Measurements from ENCODE around the gene SDR39U1. TPM values are rescaled to one million over a fixed set of nuclear protein-coding genes. Genes with fewer than 3 reads are reported as not detected.
A peak's percentile ranks its signal among the peaks of the same experiment; 100 is the strongest.

The SDR39U1 gene
- total RNA-seq, 1 donor from 2014 or later = 20.5 TPM

- DNase-seq = peak; percentile 35
Measured at GRCh38 chr14:24428628-24429394, 13.8 kb downstream of the SDR39U1 start.

- DNase-seq = no peak
Measured at GRCh38 chr14:24427537-24428508, 14.8 kb downstream of the SDR39U1 start.

GRCh38 chr14:24426912-24427536 is 15.6 kb downstream of the SDR39U1 start:
- no peak for DNase-seq

DNA sequence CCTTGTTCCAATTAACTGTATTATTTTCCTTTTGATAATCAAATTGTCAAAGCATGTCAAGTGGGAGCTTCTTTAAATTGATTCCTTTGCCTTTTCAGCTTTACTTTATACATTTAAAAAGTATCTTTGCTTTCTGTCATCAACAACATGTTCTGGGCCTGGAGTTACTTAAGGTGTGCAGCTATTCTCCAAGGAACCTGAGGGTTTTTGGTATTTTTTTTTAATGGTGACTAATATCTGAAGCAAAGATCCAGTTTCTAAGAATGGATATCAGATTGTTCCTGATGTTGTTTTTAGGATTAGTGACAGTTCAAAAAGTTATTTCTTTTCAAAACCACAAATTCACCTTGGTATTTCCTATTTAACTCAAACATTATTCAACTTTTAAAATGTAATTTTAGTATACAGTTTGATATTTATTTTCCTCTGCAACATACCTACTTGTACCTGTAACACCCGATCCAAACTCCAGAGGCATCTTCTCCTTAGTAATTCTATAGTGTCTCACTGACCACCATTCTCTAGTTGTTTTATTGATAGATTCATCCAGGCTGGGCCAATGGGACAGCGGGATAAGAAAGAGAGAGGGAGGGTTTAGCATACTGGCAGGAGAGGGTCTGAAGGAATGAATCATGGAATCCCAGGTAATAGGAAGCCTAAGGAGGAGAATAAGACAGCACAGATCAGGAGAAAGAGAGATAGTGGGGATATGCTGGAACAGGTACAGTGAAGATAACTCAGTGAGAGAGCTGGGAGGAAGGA is 16.2 kb downstream of the SDR39U1 start:
- no peak for DNase-seq

GRCh38 chr14:24425704-24426103 is 16.9 kb downstream of the SDR39U1 start:
- DNase-seq = peak; percentile 55

GRCh38 chr14:24422694-24423601 is 19.6 kb downstream of the SDR39U1 start:
- DNase-seq = no peak

- no peak for DNase-seq
Measured at GRCh38 chr14:24422261-24422660, 20.3 kb downstream of the SDR39U1 start.

GRCh38 chr14:24418492-24418873 is 24.1 kb downstream of the SDR39U1 start:
- DNase-seq = no peak

DNA sequence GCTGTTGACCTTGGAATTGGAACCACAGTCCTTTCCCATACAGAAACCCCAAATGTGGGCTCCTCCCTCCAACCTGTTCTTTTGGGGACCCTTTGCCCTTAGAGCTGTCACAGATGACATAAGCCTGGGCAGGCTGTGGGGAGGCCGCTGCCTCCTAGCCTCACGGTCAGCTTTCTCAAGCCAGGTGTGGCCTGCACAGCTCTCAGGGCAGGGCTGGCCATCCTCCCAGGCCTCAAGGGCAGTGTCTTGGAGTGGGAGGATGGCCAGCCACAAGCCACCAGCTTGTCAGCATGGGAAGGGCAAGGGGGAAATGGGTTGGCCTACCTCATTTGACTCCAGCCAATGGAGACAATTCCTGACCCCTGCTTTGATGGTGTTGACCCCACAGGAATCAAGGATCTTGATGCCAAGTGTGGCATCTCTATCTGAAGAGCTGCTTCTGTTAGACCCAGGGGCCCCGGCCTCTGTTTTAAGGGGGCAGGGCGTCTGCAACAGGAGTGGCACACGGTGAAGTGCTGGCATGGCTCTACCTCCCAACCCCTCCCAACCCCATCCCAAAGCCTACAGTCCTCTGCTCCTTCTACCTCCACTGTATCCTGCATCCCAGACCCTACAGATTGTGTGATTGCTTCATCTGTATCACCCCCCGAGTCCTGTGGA is 24.6 kb downstream of the SDR39U1 start:
- DNase-seq = no peak

GRCh38 chr14:24416932-24417619 is 25.5 kb downstream of the SDR39U1 start:
- no peak for DNase-seq

DNA sequence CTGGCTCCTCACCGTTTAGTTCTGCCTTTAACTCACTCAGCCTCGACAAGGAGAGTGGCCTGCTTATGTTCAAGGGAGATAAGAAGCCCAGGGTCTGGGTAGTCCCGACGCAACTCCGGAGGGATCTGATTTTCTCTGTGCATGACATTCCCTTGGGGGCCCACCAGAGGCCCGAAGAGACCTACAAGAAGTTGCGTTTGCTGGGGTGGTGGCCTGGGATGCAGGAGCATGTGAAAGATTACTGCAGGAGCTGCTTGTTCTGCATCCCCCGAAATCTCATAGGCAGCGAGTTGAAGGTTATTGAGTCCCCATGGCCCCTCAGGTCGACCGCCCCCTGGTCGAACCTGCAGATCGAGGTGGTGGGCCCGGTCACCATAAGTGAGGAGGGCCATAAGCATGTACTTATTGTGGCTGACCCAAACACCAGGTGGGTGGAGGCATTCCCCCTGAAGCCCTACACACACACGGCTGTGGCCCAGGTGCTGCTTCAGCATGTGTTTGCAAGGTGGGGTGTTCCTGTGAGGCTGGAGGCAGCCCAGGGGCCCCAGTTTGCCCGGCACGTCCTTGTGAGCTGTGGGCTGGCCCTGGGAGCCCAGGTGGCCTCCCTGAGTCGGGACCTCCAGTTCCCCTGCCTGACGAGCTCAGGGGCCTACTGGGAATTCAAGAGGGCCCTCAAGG is 26.2 kb downstream of the SDR39U1 start:
- no peak for DNase-seq

- no peak for DNase-seq
Measured at GRCh38 chr14:24415421-24416253, 26.9 kb downstream of the SDR39U1 start.

DNA sequence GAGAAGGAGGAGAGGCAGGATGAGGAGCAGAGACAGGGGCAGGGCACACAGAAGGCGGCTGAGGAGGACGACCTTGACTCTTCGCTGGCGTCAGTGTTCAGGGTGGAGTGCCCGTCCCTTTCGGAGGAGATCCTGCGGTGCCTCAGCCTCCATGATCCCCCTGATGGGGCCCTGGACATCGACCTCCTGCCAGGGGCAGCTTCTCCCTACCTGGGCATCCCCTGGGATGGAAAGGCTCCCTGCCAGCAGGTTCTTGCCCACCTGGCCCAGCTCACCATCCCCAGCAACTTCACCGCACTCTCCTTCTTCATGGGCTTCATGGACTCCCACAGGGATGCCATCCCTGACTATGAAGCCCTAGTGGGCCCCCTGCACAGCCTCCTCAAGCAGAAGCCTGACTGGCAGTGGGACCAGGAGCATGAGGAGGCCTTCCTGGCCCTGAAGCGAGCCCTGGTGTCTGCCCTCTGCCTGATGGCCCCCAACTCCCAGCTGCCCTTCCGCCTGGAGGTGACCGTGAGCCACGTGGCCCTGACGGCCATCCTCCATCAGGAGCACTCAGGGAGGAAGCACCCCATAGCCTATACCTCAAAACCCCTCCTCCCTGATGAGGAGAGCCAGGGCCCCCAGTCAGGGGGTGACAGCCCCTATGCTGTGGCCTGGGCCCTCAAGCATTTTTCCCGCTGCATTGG is 27.7 kb downstream of the SDR39U1 start:
- no peak for DNase-seq

GRCh38 chr14:24414077-24414476 is 28.5 kb downstream of the SDR39U1 start:
- DNase-seq = no peak

DNA sequence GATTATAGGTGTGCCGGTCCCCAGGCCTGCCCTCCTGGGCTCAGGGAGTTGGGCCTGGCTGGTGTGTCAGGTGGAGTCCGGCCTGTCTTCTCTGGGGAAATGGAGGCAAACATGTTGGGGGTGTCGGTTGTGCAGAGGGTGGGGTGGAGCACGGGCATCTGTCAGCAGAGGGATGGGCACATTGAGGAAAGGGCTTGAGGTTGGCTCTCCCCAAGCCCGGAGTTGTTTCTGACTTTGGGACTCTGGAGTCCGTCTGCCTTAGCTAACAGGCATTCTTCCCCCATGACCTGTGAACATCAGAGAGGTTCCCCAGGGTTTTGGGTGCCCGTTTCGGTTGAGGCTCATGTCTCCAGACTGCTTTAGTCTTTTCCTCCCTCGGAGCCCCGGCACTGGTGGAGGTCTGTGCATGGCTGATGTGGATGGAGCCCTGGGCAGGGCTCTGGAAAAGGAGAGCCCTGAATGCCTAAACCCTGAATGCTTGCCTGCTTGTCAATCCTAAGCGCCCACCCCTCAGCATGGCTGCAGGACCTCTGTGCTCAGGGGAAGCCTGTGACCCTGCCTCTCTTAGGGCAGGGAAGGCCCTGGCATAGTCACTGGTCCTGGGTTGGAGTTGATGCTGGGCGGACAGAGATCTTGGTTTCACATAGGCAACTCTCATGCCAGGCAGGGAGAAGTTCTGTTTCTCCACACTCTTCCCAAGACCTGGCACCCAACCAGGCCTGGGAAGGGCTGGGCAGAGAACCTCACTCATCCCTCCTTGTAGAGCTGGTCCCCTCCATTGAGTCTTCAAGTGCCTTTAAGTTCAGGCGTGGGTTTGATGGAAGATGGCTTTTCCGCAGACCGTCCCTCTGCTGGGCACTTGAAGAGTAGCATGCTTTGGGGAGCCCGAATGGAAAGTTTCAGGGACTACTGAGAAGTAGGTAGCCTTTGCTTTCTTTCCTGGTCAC is 30.9 kb downstream of the SDR39U1 start:
- peak; percentile 66 for DNase-seq

DNA sequence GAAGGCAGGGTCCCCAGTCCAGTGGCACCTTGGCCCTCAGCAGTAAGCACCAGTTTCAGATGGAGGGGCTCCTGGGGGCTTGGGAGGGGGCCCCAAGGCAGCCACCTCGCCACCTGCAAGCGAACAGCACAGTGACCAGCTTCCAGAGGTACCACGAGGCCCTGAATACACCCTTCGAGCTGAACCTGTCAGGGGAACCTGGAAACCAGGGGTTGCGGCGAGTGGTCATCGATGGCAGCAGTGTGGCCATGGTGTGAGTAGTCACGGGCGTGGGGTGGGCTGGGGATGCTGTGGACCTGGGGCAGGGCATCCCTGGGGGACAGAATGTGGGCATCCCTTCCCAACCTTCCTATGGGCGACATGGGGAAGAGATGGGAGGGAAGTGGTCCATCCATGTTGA is 32.6 kb downstream of the SDR39U1 start:
- DNase-seq = no peak

Measured in tongue (tissue), 2 donors.